Anterior cingulate cortex (tissue), 58 donors: ENCODE results near the gene CYP4F2.
"Not testable (repeated sequence)": the region's sequence is repeated elsewhere in the genome, so short reads cannot be mapped to it uniquely, and the experiment has no call there.

Experiments
- DNase-seq, 58 donors: peaks; one replicate each; lab custom pipeline; 2025; lab: John Stamatoyannopoulos, UW

CYP4F2 gene

DNA sequence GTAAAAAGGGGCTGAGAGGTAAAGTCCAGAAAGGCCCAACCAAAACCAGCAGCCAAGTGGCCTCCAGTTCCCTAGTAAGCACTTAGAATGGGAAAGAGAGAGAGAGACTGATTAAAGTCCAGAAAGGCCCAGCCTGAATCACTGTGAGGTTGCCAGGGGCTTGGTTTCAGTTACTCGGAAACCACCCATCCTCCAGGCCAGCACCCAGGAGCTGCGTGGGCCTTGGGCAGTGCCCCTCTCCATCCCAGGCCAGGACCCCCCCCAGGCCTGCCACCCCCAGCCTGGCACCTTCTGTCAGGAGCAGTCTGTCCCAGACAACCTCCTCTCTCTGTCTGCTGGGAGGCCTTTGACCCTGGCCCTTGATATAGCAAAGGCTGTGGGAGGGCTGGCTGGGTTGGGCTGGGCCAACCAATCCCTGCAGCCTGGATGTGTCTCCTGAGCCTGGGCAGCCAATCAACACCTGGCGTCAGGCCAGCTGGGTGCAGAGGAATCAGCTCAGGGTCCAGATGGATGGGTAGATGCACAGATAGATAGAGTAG, at the start of gene CYP4F2:
CYP4F2 (minus strand) TSS at position 337 of the 539 bp plus-strand sequence. CDS start 463 bp downstream, outside the sequence.
- no peak for DNase-seq

- DNase-seq: no peak
Measured at GRCh38 chr19:15945301-15945700, 47.4 kb upstream of the CYP4F2 start.

- DNase-seq: no peak
Measured at GRCh38 chr19:15944401-15944800, 46.5 kb upstream of the CYP4F2 start.

GRCh38 chr19:15937771-15938170, 39.9 kb upstream of the CYP4F2 start:
- no peak for DNase-seq

GRCh38 chr19:15936950-15937349, 39.1 kb upstream of the CYP4F2 start:
- no peak for DNase-seq

GRCh38 chr19:15936173-15936572, 38.3 kb upstream of the CYP4F2 start:
- no peak for DNase-seq

DNA sequence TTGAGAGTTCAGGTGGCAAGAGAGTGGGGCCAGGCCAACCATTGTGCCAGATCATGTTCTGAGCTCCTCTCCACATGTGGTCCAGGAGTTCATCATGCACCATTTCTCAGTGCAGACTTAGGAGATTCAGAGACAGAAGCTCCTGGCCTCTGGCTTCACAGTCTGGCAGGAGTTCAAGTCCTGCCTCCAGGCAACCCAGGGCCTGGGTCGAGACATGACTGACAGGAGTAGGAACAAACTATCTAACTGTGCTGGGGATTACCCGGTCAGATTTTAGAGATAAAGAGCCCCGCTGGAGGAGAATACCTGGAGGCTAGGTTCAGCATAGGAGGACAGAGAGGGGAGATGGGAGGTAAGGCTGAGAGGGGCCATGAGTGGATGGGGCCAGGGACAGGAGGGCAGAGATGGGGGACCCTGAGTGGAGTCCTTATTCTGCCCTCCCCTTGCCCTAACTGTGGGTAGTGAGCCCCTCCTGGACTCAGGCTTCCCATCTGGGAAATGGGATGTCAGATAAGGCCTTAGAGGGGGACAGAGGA, 37.4 kb upstream of the CYP4F2 start:
- peak in 3 of 58 donors; percentile 3 to 18 (median 17) for DNase-seq

DNA sequence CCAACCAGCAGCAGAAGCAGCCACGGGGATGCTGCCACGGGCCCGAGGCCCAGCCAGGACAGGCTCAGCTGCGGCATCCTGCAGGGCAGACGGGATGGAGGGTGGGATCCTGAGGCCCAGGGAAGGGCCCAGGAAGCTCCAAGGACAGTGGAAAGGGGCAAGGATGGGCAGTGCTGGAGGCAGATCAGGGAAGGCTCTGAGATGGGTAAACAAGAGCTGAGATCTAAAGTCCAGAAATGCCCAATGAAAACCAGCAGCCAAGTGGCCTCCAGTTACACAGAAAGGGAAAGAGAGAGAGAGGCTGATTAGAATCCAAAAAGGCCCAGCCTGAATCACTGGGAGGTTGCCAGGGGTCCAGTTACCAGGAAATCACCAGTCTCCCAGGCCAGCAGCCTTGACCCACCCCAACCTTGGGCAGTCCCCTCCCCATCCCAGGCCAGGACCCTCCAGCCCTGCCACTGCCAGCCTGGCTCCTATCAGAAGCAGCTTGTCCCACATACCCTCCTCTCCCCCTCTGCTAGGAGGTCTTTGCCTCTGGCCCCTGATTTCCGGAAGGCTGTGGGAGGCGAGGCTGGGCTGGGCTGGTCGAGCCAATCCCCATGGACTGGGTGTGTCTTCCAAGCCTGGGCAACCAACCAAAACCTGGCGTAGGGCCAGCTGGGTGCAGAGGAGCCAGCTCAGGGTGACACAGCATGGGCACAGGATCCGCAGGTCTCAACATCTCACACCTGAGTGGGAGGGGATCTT, 36.6 kb upstream of the CYP4F2 start, which contains the start of gene CYP4F11:
CYP4F11 (minus strand) TSS at position 198 of the 747 bp plus-strand sequence; CDS start at position 77, 121 bp downstream.
- DNase-seq: peak in 56 of 58 donors; percentile 4 to 87 (median 60)

- peak in 3 of 58 donors; percentile 1 to 12 (median 3) for DNase-seq
Measured at GRCh38 chr19:15933761-15934331, 36.0 kb upstream of the CYP4F2 start.

GRCh38 chr19:15928321-15928720, 30.4 kb upstream of the CYP4F2 start:
- DNase-seq: no peak

DNA sequence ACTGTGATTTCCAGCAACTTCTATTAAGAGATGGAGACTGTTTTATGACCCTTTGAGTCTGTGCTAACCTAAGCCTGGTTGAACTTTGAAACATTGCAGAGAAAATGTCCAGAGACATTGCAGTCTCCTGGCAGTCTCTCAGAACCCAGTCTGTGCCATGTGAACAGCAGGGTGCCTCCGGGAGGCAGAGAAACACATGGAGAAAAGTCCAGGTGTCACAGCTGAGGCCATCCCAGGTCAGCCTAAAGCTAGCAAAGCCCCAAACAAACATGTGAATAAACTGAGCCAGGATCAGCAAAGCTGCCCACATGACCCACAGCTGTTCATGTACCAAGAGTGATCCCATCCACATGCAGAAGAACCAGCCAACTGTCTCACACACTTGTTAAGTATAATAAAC, 28.6 kb upstream of the CYP4F2 start:
- DNase-seq: no peak

GRCh38 chr19:15923702-15924101, 25.8 kb upstream of the CYP4F2 start:
- DNase-seq: no peak

- DNase-seq: no peak
Measured at GRCh38 chr19:15922021-15922420, 24.1 kb upstream of the CYP4F2 start.

DNA sequence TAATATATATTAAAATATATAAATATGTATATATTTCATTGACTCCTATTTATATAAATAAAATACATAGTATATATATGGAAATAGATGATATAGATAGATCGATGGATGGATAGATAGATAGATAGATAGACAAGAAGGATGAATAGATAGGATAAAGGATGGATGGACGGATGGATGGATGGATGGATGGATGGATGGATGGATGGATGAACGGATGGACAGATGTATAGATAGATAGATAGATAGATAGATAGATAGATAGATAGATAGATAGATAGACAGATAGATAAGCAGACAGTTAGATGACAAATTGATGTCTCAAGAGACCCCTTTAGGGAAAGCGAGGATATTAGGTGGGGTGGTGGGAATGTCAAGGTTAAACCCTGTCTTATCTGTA, 21.4 kb upstream of the CYP4F2 start:
- no peak for DNase-seq

- no peak for DNase-seq
Measured at GRCh38 chr19:15915109-15915508, 17.2 kb upstream of the CYP4F2 start.

DNA sequence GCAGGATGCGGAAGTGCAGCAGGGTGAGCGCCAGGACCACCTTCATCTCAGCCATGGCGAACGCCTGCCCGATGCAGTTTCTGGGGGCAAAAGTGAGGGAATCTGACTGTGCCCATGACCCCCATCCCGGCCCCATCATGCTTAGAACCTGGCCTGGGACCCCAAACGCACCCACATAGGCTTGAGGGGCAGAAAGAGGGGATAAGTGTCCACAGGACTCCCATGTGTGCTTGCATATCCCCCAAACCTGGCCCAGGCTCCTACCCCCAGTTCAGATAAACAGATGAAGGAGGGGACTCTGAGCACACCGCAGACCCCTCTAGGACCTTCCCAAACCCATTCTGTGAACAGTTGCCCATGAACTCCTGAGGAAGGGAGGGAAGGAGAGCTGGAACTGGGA, 16.0 kb upstream of the CYP4F2 start:
- DNase-seq: no peak

GRCh38 chr19:15913384-15913783, 15.5 kb upstream of the CYP4F2 start:
- DNase-seq: no peak

GRCh38 chr19:15911599-15912235, 13.8 kb upstream of the CYP4F2 start:
- no peak for DNase-seq

- no peak for DNase-seq
Measured at GRCh38 chr19:15905026-15905425, 7.2 kb upstream of the CYP4F2 start.

- DNase-seq: not testable (repeated sequence)
Measured at GRCh38 chr19:15902898-15903297, 5.0 kb upstream of the CYP4F2 start.

DNA sequence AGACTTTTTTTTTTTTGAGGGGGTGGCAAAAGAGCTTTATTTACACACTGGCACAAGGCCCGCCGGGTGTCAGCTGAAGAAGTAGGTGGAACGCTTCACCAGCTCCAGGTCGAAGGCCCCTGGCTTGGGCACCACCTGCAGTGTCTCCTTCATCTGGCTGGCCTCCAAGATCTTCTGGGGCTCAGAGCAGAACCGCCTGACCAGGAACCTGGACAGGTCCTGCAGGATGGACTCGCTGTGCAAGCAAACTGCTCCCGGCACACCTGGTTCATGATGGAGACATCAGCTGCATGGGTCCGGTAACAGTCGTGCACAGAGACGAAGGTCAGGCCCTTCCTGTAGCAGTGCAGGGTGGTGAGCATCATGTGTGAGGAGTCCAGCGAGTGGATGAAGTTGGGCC, 4.4 kb upstream of the CYP4F2 start:
- no peak for DNase-seq
